HG03039 (cell line): ENCODE measurements around the gene GALNT7.
"Not testable (repeated sequence)": the region's sequence is repeated elsewhere in the genome, so short reads cannot be mapped to it uniquely, and the experiment has no call there.

Source experiments
- ATAC-seq: cut with Tn5 transposase; IDR thresholded peaks from one replicate; pipeline ENCODE4 v1.9.1; 2021; ENCODE audit warnings: mild to moderate bottlenecking, moderate library complexity; ENCODE audit not compliant: unreplicated experiment

GALNT7 gene

DNA sequence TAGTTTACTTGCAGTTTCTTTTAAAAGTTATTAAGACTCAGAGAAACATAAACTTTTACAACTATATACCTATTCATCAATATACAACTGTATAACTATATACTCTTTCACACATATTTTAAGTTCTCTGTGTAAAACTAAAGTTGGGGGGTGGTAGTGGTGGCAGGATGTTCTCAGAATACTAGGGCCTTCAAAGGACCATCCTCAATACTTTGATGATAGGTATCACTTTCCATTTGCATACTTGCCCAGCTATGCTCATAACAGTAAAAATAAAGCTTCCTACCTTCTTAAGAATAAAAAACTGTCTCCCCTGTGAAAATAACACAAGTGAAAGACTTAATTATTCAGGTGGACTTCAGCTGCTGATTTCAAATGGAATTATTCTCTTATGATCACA is 2.9 kb upstream of the GALNT7 start:
- no peak for ATAC-seq

DNA sequence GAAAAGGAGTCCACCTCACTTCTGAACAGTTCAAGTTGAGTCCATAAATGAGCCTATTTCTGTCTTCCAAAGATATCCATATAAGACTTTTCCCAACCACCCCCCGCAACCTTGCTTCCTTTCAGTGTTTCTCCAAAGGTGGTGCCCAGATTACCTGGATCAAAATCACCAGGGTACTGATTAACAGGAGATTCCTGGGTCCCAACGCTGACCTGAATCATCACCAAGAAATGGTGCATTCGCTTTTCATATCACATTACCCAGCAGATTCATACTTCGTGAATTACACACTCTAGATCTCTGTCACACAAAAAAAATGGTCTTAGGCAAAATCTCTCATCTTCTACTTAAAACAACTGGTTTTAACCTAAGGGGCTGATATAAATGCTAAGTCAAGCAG is 2.1 kb upstream of the GALNT7 start:
- no peak for ATAC-seq

DNA sequence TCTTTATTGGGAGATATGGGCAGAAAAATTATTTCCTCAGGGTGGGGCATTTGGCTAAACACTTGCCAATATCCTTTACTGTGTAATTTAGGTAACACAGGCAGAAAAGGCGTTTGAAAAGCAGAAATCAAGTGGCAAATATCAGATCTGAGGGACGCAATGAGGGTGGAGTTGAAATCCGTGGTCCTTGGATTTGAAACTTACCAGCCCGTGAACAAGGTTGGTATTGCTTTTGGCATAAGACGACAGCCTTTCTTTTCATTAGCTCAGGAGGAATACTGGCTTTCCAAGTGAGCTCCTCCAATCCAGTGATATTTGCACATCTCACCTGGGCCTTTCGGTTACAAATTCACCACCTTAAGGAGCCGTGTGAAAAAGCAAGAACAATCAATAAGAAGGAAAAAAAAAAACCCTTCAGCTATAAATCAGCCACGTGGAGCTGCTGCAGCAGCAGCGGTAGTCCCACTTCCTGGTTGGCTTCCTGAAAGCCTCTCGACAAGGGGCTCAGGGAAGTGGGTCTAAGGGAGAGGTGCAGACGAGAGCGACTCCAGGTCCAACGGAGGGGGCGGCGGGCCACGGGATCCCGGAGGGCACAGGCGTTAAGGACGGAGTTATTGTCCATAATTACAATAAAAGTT is 734 bp upstream of the GALNT7 start:
- peak; percentile 13 for ATAC-seq

GRCh38 chr4:173169178-173169427 is 492 bp downstream of the GALNT7 start:
- no peak for ATAC-seq

DNA sequence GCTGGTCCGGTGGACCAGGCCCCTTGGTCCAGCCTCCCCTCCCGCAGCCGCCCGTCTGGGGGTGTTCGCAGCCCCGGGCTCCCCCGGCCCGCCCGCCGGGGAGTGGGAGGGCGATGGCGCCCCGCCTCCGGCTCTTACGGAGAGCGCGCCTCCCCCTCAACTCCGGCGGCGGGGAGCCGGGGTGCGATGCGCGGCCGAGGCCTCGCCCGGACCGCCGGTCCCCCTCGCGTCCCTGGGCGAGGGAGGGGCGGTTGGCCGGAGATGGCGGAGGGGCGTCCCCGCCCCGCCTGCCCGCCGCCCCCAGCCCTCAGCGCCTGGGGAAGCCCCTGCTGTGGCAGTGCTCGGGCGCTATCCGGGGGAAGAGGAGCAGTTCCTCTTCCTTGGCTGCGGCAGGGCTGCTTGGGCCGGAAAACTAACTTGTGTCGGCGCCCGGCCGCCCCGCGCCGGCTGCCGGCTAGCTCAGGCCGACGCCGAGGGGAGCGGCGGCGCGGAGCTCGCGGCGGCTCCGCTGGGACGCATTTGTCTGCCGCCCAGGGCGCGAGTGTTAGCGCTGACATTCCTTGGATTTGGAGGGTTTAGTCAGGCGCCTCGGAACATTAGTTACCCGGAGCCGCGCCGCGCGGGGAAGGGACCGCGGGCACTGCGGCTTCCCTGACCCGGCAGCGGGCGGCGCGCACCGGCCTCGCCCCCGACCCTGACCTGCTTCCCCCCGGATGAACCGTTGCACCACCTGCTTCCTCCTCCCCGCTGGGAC is 994 bp downstream of the GALNT7 start:
- peak; percentile 63 for ATAC-seq

DNA sequence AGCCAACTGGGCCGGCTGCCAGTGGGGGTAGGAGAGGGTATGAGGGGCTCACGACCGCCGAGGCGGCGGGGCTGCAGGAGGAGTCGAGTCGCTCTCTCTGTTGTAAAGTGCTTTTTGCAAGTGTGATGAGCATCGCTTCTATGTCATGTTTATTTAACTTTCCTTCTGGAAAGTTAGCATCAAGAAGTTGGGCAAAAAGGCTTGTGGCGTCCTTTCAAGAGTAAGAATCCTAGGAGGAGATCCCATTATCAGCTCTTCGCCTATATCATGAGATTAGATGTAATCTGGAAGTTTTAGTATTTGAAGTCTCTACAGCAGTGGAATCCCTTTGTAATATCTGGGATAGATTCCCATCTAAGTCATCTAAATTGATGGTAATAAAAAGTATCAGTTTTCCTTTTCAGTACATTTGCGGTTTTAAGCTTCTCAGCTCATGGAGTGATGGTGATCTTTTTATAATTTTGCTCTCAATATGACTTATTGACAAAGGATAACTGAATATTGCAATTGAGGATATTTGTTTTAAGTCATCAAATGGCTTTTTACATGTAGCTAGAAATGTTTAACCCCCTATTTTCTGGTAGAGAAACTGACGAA is 1.7 kb downstream of the GALNT7 start:
- ATAC-seq, result no peak

- no peak for ATAC-seq
These were observed 2.5 kb downstream of the GALNT7 start for GRCh38 chr4:173171098-173171497.

DNA sequence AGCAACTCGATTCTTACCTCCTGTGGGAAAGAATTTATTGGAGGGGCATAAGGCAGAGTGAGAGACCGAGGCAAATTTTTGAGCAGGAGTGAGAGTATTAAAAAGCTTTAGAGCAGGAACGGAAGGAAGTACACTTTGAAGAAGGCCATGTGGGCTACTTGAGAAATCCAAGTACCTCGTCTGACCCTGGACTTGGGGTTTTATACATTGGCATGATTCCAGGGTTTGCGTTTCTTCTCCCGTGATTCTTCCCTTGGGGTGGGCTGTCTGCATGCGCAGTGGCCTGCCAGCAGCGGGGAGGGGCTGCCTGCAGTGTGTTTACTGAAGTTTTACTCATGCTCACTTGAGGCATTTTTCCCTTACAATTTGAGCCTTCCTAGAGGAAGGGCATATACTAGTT is 3.4 kb downstream of the GALNT7 start:
- ATAC-seq, result no peak

DNA sequence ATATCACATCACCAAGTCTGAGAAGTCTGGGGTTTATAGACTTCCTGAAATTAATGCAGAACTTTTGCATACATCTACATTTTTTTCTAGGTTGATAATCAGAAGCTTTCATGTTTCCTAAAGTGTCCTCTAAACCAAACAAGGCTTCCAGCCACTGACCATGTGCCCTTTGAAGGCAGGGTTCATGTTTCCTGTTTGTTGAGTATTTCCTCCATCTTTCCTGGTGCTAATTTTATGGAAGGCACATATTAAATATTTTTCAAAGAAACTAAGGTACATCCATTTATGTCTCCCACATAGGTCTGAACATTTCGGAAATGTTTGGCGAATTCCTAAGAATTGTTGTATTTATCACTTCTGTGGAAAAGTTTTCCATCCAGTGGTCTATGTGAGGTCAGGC is 5.6 kb downstream of the GALNT7 start:
- no peak for ATAC-seq

DNA sequence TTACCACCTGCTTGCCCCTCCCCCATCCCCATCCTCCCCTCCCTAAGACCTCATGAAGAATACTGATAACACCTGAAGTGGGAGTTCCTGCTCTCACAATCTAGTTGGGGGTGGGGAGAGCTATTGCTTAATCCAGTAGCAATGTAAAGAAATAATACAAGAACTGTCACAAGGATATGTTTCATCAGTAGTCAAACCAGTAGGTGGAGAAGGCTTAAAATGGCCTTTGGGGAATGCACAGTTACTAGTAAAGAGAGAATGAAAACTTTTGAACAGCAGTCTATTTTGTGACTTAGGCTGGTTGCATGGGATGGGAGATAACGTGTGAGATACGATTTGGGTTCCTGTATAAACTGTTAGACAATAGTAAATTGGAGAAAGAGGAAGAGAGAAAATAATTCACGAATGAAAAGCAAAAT is 6.0 kb downstream of the GALNT7 start:
- ATAC-seq, result no peak

DNA sequence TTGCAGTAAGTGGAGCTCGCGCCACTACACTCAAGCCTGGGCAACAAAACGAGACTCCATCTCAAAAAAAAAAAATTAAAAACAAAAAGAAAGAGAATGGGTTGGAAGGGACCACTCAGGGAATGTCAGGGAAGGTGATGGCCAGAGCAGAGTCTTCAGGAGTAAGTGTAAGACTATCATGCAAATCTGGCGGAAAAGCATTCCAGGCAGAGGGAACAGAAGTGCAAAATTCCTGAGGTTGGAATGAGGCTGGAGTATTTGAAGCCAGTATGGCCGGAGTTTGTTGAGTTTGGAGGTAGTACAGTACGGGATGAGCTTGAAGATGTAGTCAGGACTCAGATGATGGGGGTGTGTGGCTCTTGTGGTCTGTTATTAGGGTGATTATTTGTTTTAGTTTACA is 7.4 kb downstream of the GALNT7 start:
- ATAC-seq, result no peak

- no peak for ATAC-seq
These were observed 8.6 kb downstream of the GALNT7 start for GRCh38 chr4:173177232-173177631.

GRCh38 chr4:173178144-173178543 is 9.5 kb downstream of the GALNT7 start:
- ATAC-seq, result no peak

DNA sequence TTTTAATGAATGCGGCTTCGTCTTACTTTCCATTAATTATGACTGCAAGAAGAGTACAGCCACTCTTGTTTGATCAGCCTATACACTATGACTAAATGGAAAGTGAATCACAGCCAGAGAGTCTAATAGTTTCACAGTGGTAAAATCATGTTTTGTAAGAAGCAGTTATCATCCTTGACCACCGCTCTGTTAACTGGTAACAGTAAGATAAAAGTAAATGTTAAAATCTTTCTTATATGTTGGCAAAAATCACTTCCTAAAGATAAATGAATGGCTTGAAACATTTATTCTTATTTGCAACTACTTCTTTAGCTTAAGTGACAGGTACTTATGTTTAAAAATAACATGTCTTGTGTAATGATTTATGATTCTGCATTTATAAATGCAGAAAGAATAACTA is 13.2 kb downstream of the GALNT7 start:
- no peak for ATAC-seq

GRCh38 chr4:173182403-173182802 is 13.8 kb downstream of the GALNT7 start:
- ATAC-seq, result no peak

GRCh38 chr4:173183659-173184247 is 15.1 kb downstream of the GALNT7 start:
- ATAC-seq, result not testable (repeated sequence)

- peak; percentile 36 for ATAC-seq
These were observed 17.4 kb downstream of the GALNT7 start for GRCh38 chr4:173185847-173186510.

DNA sequence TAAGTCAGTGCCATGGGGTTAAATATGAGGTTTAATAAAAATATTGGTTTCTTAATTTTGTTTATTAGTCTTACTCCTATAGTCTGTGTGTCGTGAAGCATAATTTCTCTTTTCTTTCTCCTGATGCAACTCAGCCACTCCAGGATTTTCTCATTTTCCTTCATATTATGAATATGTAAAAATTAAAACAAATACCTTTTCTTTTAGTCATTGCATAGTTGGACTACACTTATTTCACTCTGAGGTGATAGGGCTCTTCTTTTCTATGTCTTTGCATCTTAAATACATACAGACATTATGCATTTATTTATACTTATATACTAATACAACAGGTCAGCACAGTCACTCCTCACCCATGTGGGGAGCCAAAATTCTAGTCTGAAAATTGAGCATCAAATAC is 19.1 kb downstream of the GALNT7 start:
- ATAC-seq, result no peak

DNA sequence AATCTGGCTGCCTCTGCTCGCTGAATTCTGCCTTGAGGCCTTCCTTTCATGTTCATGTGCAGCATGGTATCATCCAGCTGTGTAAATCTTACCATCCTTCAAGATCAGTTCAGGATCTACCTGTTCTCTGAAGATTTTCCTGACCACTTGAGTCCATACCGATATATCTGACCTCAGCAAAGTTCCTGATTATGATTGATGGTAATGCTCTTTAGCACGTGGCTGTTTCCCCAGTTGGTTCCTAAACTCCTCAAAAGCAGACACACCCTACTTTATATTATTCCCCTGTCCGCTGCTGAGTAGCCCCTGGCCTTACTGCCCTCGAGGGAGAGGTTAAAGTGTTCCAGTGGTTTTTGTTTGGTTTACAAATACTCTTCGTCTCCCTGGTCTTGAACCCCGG is 20.0 kb downstream of the GALNT7 start:
- no peak for ATAC-seq

GRCh38 chr4:173189117-173189693 is 20.6 kb downstream of the GALNT7 start:
- ATAC-seq, result no peak

- ATAC-seq, result no peak
These were observed 23.0 kb downstream of the GALNT7 start for GRCh38 chr4:173191623-173192041.
